Inferior parietal cortex (tissue), 1 donor: Measurements from ENCODE around the gene CELA1.

Source experiments
- DNase-seq: peaks from one replicate; pipeline ENCODE4 v3.0.0-alpha.2; 2016; ENCODE audit errors: extremely low spot score

The CELA1 gene

GRCh38 chr12:51346581-51346980 lies at the start of gene CELA1:
TSS of gene CELA1 (minus strand) at chr12:51346679. CDS start at chr12:51346638, 41 bp downstream.
- DNase-seq, result no peak

GRCh38 chr12:51395283-51396230 lies 49.1 kb upstream of the CELA1 start:
- DNase-seq, result no peak

- DNase-seq, result no peak
Measured at GRCh38 chr12:51393676-51394545, 47.4 kb upstream of the CELA1 start.

DNA sequence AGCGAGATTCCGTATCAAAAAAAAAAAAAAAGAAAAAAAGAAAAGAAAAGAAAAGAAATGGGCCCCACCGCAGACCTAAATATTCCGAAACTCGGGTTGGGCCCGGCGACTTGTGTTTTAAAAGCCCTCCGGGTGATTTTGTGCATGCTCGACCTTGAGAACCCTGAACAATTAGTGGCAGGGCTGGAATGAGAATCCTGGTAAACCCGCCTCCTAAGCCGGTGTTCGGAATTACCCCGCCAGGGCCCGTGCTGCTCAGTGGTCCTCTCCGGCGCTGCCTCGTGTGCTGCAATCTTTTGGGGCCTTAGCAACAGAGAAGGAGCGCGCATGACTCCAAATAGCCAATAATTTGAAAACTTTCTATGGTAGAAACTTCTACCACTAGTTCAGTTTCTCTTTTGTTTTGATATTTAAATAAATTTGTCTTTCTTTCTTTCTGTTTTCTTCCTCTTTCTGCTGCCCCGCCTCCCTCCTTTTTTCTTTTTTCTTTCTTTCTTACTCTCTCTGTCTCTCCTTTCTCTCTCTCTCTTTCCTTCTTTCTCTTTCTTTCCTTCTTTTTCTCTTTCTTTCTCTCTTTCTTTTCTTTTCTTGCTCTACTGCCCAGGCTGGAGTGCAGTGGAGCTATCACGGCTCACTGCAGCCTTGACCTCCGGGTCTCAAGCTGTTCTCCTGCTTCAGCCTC lies 46.2 kb upstream of the CELA1 start:
- DNase-seq, result no peak

DNA sequence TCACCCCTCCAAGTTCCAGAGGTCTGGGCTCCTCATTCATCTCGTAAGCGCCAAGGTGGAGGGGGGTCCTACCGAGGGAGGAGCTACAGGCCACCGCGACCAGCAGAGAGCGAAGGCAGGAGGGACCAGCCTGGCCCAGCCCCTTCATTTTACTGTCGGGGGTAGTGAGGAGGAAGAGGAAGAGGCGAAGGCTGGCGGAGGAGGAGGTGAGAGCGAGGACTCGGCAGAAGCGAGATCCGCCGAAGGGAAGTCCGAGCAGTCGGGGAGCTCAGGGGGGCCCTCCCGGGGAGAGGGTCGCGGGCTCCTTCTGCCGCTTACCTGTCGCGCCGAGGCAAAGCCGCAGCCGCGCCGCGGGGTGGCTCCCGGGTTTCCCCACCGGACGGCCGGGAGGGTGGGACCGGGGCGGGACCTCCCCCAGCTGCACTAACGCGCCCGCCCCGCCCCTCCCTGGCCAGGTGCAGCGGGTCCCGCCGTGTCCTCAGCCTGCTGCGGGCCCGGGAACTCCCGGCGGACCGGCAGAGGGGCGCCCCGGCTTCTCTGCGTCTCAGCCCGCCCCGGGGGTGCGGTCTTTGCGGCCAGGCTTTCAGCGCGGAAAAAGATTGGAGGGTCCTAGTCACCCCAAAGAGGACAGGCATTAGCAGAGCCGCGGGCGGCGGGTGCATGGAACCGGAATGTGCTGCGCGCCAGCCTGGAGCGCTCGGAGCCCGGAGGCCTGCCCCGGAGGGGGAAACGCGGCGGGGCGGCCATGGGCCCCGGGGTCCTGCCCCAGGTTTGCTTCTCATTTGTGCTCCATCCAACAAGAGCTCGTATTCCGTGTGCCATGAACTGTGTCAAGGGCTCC lies 45.0 kb upstream of the CELA1 start, which contains the start of gene GALNT6:
Gene GALNT6, minus strand, starts transcription at position 124 of the 841 bp plus-strand sequence. CDS start 11,625 bp downstream, outside the sequence.
- DNase-seq, result no peak

DNA sequence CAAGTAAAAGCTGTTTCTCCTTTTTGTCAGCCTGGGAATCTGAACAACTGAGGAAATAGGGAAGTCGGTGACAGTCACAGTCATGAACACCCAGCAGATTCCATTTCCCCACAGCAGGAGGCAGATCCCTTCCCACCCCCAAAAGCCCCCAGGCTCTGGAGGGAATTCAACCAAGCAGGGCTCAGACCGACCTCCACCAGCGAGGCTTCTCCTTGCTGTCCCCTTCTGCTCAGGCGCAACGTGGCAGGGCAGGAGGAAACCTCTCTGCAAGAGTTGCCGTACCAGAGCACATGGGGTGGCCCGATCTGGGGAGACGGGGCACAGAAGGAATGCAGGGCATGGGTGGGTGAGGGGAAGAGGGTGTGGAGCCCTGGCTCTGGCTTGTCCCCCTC lies 44.4 kb upstream of the CELA1 start:
- DNase-seq, result peak; percentile 32

GRCh38 chr12:51390457-51390856 lies 44.0 kb upstream of the CELA1 start:
- no peak for DNase-seq

DNA sequence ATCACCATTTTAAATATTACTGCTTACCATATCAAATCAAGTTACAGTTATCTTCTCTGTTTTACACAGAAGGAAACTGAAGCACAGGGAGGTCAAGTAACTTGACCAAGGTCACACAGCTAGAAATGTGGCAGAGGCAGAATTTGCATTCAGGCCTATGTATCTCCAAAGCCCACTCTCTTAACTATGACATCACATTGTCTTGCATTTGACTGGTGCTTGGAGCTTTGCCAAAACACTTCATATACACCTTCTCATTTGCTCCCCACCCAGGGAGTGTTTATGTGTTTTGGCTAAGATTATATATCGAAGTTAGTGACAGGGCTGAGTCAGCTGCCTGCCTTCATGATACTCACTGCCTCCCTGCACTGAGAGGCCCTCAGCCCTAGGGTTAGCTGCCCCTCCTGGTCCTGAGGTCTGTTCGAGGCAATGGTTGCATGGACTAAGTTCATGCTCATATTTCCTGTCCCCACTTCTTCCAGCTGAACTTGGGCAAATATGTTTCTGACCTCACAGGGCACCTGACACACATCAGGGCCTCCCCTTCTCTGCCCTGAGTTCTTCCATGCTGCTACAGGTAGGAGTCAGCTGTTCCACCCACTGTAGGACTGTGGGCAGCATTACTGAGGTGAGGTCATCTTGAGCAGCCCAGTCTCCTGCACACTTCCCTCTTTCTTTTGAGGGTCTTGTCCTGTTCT lies 43.0 kb upstream of the CELA1 start:
- DNase-seq, result peak; percentile 41

- DNase-seq, result peak; percentile 43
Measured at GRCh38 chr12:51388846-51389245, 42.4 kb upstream of the CELA1 start.

DNA sequence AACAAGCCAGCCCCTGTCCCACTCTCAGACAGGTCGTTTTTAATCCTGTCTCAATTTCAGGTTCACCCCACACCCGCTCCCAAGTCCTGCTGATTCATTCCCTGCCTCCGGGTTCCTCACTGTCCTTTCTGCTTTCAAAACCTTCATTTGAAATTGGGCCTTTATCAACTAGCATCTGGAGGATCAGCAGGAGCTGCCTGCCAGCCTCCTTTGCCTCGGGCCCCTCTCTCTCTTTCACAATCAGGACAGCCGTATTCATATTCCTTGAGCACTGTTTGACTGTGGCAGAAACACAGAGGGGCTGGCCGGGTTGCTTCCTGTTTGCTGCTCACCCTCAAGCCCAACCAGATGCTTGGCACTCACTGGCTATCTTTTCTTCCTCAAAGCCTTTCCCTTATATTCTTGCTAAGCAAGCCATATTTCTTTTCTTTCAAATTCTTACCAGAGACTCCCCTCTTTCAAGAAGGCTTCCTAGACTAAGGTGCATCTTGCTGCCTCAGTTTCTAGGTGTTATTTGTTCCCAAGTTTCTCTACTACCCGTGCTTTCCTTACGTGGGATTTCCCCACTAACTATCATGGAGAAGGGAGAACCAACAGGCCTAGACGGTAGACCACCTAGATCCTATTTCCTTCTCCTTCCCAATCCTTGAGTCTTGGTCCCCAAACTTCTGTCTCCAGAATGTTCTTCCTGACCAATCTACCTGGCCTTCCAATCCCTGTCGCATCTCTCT lies 41.8 kb upstream of the CELA1 start:
- peak; percentile 39 for DNase-seq

- DNase-seq, result no peak
Measured at GRCh38 chr12:51386351-51386750, 39.9 kb upstream of the CELA1 start.

DNA sequence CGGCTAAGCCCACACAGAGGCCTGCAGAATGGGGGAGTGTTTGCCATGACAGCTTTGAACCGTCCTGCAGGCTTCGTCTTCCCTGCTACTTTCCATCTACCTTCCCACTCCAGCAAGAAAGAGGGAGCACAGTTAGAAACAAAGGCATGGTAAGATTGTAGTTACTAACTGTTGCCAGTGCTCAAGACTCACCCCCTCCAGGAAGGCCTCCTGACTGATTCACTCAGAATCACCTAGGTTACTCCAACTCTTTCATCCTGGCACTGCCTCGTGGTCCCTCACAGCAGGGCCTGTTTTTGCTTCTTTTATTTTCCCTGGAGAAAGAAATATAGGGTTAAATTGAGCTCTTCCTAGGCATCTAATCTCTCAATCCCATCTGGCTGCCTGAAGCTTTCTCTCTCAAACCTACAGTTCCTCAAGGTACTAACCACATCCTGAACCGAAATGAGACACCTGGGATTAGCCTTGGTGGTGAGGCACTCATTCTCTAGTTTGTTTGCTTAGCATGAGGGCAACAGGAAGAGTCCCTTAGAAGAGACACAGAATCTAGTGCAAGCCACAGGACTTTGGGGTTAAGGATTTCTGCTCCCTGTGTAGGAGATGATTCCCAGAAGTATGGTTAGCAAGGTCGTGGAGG lies 36.9 kb upstream of the CELA1 start:
- DNase-seq, result no peak

DNA sequence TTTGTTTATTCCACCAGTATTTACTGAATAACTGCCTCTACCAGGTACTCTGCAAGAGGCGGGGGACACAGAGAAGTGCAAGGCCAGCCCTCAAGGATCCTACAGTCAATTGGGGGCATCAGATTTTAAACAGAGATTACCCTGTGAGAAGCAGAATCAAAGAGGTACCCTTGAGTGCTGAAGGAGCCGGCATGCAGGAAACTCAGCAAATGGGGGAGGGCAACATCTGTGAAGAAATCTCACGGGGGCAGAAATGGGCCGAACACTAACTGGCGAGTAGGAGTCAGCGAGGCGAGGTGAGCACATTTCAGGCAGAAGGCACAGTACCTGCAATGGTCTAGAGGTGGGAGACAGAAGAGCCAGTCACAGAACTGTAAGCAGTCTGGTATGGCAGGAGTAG lies 35.7 kb upstream of the CELA1 start:
- no peak for DNase-seq

DNA sequence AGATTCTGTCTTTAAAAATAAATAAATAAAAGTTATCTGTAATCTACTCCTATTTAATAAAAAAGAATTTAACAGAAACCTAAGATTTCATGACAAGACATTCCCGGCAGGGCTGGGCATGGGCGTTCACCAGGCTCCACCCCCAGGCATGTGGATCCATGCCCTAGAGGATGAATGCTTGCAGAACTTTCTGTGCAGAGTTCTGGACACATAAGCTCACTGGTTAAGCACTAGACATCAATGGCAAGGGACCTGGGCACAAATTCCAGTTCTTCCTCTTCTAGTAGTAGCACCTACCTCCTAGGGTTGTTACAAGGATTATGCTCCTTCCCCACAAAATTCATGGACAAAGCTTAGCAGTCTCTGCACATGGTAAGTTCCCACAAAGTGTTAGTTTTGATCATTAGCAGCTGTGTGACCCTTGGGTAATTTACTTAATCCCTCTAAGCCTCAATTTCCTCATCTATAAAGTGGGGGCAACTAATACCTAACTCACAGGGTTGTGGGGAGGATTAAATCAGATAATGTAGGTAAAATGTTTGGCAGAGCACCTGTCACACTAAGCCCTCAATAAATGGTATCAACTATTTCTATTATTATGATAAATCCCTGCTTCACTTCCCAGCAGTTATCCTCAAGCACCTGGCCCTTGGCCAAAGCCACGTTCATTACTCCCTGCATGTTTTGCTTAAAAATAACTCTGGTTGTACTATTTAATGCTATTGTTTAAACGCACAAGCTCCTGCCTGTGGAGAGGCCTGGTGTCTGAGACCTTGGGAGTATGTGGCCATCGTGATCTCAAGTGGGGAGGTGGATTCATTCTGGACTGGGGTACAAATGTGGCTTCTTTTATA lies 35.0 kb upstream of the CELA1 start:
- DNase-seq, result no peak

GRCh38 chr12:51379571-51379970 lies 33.1 kb upstream of the CELA1 start:
- no peak for DNase-seq

DNA sequence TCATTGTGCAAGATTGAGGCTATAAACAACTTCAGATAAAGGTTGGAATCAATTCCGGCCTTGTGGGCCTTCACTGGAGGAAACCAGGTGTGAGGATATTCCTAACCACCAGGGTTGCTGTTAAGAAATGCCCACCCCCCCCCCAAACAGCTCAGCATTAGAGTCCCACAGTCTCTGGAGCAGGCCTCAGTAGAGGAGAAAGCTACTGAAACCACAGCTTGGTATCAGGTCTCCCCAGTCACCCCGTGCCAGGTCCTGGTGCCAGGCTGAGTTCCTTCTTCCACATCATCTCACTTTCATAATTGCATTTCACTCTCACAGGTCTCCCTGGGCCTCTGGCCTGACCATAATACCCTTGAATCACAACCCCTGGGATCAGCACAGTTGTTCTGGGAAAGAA lies 32.3 kb upstream of the CELA1 start:
- DNase-seq, result no peak

DNA sequence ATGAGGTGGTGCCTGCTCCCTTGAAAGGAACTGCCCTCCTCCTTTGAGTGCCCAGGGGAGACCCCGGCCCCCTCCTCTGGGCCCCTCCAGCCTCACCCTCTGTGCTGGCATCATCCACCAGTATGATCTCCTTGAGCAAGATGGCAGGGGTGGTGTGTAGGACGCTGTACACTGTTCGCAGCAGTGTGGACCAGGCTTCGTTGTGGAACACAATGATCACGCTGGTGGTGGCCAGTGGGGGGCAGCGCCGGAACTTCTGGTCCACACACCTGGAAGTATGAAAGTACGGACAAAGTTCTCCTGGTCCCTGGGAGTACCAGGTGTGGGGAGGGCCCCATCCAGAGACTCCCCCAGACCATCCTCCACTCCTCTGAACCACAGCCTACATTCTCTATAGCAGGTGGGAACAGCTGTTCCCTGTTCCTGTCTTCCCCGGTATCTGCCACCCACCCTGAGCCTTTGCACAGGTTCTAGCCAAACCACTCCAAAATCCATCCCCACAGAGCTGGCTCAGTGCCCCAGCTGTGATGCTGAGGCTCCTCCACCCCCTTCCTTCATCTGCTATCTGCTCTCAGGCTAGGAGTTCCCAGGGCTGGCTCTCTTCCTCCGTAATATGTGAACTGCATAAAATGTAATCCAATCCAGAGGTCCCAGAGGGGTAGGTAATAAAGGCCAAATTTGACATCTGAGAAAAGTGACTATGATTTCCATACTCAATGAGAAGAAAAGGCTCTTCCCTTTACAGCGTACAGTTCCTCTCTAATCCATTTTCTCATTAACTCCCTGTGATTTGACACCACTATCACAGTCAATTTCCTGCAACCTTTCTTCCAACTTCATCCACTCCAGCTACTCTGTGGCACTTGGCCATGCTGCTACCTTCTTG lies 30.9 kb upstream of the CELA1 start:
- DNase-seq, result peak; percentile 51
